Fibroblast of mammary gland (primary cell): Measurements from ENCODE around the gene LY6G6F.
A peak's percentile ranks its signal among the peaks of the same experiment; 100 is the strongest.

Source experiments
- DNase-seq: peaks from one replicate; pipeline ENCODE4 v3.0.0-alpha.2; 2010; ENCODE audit warnings: low read depth
- H3K4me3 ChIP-seq: 2 replicates; pipeline ENCODE4 v1.5.1; 2011; ENCODE audit warnings: low read depth, mild to moderate bottlenecking, low read length, moderate library complexity; ENCODE audit not compliant: control insufficient read depth
- TF ChIP-seq, protein P1 (sequence below): conservative IDR thresholded peaks from 2 replicates; pipeline ENCODE4 v1.5.1; 2011; ENCODE audit warnings: low read depth, low read length, inconsistent platforms; ENCODE audit not compliant: control insufficient read depth, insufficient read depth

The LY6G6F gene, protein sequence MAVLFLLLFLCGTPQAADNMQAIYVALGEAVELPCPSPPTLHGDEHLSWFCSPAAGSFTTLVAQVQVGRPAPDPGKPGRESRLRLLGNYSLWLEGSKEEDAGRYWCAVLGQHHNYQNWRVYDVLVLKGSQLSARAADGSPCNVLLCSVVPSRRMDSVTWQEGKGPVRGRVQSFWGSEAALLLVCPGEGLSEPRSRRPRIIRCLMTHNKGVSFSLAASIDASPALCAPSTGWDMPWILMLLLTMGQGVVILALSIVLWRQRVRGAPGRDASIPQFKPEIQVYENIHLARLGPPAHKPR

DNA sequence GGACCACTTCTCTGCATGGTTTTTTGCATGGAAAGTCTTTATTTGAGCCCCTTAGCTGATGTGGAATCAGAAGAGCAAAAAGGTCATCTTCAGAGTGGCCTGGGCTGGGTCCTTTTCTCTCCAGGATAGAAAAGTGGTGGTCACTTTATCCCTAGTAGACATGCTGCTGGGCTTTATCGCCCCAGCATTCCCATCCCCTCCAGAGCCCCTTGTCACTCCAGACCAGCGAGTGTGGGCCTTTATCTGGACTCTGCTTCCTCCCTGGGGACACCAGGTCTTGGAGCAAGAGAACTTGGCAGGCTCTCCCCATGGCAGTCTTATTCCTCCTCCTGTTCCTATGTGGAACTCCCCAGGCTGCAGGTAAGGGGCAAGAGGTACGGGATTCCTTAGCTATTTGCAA lies at the start of gene LY6G6F:
LY6G6F (plus strand) TSS at position 268 of the 400 bp plus-strand sequence; CDS start at position 309, 41 bp downstream.
- no peak within 1 kb of the TSS for H3K4me3 ChIP-seq
- TF ChIP-seq, protein P1, sequence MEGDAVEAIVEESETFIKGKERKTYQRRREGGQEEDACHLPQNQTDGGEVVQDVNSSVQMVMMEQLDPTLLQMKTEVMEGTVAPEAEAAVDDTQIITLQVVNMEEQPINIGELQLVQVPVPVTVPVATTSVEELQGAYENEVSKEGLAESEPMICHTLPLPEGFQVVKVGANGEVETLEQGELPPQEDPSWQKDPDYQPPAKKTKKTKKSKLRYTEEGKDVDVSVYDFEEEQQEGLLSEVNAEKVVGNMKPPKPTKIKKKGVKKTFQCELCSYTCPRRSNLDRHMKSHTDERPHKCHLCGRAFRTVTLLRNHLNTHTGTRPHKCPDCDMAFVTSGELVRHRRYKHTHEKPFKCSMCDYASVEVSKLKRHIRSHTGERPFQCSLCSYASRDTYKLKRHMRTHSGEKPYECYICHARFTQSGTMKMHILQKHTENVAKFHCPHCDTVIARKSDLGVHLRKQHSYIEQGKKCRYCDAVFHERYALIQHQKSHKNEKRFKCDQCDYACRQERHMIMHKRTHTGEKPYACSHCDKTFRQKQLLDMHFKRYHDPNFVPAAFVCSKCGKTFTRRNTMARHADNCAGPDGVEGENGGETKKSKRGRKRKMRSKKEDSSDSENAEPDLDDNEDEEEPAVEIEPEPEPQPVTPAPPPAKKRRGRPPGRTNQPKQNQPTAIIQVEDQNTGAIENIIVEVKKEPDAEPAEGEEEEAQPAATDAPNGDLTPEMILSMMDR, result no peak
- DNase-seq, result no peak

GRCh38 chr6:31657406-31658157 lies 49.1 kb upstream of the LY6G6F start:
- H3K4me3 ChIP-seq, result no peak overlapping the region
- TF ChIP-seq, protein P1, result no peak
- no peak for DNase-seq

DNA sequence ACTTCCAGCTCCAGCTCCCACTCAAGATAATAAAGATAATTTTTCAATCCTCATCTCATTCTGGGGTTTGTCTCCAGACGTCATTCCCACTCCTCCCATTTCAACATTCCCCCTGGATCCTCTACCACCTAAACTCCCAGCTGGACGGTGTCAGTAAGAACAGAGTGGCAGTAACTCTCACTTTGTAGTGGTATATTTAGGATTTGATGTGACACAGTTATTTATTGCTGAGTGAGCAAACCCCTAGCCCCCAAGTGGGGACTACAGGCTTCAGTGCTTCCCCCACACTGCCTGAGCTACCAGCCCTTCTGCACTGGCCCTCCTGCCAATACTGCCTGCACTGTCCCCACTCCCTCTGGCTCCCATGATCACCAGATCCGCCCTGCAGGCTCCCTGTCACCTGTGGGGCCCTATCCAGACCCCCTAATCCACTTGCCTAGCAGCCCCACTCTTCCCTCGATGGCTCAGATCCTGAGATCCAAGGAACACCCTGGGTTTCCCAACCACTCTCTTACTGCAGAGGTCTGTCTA lies 48.4 kb upstream of the LY6G6F start:
- DNase-seq, result no peak
- H3K4me3 ChIP-seq, result no peak overlapping the region
- TF ChIP-seq, protein P1, result no peak

DNA sequence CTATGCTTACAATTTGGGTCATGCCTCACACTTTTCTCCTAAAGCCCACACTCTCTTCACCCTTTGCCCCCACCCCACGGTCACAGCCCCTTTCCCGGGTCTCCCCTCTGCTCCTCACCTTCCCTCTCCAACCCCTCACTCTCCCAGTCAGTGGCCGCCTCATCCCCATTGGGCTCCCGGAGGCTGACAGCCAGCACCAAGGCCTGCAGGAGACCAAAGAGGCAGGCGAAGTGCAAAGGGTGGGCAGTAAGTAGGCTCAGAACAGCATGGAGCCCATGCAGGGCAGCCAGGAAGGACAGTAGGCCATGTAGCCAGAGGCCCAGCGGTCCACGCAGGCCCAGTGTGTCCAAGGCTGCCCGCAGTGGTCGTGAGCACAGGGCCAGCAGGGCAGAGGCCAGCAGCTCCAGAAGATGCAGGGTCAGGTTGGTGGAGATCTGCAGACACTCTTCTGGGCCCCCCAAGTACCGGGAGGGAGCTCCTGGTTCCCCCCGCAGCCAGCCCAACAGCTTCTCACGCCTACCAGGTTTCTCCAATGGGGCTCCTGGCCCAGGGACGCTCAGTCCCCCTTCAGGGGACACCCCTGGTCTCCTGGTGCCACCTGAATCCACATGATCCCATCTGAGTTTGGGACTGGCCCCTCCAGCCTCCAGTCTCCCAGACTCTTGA lies 47.5 kb upstream of the LY6G6F start:
- TF ChIP-seq, protein P1, result no peak
- peak overlapping the region; percentile 89 for H3K4me3 ChIP-seq
- no peak for DNase-seq

GRCh38 chr6:31659649-31660380 lies 46.9 kb upstream of the LY6G6F start:
- H3K4me3 ChIP-seq, result peak overlapping the region; percentile 89
- TF ChIP-seq, protein P1, result no peak
- DNase-seq, result peak; percentile 31
